Retinal pigment epithelial cell (primary cell): ENCODE data around the gene ZNF778.

Experiments used
- DNase-seq: peaks from one replicate; pipeline ENCODE4 v3.0.0-alpha.2; 2010; ENCODE audit warnings: low read depth
- H3K4me3 ChIP-seq: 2 replicates; pipeline ENCODE4 v1.5.1; 2011; ENCODE audit warnings: mild to moderate bottlenecking, low read length, control low read depth, moderate library complexity
- CTCF ChIP-seq: conservative IDR thresholded peaks from 2 replicates; pipeline ENCODE4 v1.5.1; 2011; ENCODE audit warnings: low read depth, low read length, control low read depth, inconsistent platforms

The ZNF778 gene

DNA sequence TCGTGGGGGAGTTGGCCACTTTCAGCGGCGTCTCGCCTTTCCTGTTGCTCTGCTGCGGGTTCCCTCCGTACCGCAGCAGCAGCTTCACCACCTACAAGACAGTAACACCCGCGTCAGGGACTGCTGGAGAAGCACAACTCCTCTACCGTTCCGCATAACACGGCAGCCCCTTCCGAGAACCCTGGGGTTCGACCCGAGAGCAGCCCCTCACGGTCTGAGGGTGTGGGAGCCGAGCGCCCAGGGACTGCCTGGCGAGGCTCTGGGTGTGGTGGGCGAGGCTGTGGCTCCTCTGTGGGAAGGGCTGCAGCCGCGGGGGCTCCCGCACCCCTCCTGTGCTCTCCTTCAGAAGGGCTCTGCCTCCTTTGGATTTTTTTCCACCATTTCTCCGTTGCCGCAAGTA lies 68.6 kb downstream of the ZNF778 start:
- DNase-seq: no peak
- H3K4me3 ChIP-seq: no peak overlapping the region
- no peak for TF ChIP-seq CTCF
